Activated T-cell treated with anti-CD3 and anti-CD28 coated beads for 24 hours (primary cell): ENCODE results near the gene GPR17.

ENCODE experiments used
- DNase-seq: peaks from one replicate; pipeline ENCODE4 v3.0.0-alpha.2; 2020; ENCODE audit warnings: low read depth

The GPR17 gene

DNA sequence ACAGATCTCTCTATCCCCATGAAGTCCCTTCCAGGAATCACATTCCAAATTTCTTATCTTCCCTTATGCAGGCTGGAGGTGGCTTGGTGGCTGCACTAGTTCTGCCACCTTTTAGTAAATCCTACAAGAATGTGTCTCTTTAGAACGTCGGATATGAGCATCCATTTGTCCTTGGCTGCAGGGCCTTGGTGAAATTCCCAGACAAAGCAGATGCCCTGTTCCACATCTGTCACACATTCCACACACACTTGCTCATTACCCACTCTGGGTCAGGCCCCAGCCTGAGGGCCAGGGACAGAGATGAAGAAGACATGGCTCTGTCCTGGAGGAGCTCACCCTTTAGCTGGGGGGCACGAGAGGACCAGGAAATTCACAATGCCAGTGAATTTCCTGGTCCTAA, 31.2 kb upstream of the GPR17 start:
- DNase-seq, result no peak

DNA sequence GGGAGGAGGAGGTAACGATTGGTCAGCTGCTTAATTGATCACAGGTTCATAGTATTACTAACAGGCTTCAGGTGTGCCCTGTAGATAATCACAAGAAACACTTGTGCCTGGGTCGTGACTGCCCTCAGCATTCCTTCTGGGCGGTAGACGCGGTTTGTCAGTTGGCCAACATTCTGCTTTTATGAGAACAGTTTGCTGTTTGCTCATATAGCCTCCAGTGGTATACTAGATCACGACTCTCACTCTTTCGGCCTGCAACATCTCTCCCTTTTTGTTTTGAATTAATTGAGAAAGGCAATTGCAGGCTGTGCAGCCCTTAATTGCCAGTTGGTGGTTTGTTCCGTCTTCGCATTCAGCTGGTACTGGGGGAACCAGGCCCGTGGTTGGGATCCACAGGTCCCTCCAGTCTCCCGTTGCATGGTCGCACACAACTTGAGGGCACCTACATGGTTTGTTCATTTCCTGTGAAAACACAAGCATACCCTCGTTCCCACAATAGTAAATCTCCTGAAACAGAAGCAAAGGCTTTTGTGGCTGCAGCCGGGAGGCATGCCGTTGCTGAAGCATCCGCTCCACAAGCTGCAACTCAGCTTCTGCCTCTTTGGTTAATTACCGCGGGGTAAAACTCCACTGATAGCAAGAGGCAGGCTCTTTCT, 30.3 kb upstream of the GPR17 start:
- no peak for DNase-seq

DNA sequence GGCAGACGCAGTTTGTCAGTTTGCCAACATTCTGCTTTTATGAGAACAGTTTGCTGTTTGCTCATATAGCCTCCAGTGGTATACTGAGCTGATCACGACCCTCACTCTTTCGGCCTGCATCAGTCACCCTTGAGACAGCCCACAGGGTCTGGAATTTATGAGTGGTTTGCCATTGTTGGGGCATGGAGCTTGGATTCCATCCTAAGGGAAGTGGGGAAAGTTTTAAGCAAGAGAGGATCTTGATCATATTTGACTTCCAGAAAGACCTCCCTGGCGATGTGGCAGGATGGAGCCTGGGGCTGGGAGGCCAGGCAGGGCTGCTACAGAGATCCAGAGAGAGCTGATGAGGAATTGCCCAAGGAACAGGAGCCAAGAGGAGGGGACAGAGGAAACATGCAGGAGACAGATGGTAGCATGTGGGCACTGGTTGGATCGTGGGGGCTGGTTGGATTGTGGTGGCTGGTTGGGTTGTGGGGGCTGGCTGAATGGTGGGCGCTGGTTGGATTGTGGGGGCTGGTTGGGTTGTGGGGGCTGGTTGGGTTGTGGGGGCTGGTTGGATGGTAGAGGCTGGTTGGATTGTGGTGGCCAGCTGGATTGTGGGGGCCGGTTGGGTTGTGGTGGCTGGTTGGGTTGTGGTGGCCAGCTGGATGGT, 27.3 kb upstream of the GPR17 start:
- DNase-seq, result no peak

DNA sequence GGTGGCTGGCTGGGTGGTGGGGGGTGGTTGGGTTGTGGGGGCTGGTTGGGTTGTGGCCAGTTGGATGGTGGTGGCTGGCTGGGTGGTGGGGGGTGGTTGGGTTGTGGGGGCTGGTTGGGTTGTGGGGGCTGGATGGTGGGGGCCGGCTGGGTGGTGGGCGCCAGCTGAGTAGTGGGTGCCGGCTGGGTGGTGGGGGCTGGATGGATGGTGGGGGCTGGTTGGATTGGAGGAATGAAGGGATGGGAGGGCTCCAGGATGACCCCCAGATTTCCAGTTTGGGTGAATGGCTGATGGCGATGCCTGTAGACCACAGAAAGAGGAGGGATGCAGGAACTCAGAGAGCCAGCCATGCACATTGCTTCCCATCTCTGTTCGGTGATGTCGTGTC, 26.8 kb upstream of the GPR17 start:
- no peak for DNase-seq

DNA sequence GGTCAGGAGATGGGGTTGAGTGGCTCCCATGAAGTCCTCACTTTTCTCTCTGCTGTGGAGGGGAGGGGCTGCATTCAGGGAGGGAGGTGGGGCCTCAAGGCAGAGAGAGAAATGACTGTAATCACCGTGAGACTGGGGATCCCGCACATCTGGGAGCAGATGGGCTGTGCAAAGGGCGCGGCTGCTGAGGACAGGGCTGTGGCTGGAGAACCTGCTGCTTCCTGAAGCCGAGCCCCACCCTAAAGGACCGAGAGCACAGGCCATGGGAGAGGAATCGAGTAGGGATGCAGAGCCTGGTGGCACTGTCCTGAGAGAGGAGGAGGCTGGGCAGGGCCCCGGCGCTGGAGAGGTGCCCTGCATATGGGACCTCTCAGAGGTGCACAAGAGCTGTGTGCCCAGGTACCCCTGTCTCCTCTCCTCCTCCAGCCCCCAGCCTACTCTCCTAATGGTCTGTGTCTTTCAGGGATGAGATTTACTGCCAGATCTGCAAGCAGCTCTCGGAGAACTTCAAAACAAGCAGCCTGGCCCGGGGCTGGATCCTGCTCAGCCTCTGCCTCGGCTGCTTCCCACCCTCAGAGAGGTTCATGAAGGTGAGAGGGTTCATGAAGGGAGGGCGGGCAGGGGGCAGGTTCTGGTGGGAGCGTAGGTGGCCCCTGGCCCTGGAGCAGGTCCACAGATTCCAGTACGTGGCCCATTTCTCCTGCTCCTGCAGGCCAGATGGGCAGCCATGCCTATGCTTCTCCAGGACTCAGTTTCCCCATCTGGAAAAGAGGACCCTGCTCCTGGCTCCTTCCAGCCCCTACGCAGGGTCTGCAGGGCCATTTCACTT, 25.9 kb upstream of the GPR17 start:
- DNase-seq, result no peak

DNA sequence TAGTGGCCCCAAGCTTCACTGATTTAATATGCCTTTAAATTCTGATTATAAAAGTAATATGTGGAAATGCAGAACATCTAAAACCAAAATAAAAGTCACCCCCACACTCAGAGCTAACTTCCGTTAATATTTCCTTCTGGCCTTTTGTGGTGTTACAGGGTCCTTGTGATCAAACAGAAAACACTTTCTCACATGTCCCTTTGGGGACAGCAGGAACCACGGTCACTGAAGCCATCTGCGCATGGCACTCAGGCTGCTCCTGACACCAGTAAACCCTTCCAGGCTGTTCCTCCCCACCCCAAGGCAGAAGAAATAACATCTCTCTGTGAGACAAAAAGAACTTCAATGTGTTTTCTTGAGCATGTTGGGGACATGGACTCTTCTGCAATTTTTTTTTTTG, 25.1 kb upstream of the GPR17 start:
- no peak for DNase-seq

DNA sequence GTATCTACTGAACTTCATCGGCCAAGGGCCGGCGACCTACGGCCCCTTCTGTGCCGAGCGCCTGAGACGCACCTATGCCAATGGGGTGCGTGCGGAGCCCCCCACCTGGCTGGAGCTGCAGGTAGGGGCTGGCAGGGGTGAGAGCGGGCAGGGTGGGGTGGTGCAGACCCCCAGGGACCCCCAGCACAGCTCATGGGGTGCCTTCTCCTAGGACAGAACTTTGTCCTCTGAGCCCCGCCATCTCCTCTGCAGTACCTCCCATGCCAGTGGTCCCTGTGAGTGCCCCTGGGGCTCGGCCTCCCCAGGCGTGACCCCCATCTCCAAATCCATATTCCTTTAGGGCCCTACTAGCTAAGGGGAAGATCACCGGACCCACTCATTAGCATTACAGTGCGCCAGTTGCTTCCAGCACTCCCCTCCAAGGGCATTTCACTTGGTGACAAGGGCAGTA, 23.9 kb upstream of the GPR17 start:
- no peak for DNase-seq

DNA sequence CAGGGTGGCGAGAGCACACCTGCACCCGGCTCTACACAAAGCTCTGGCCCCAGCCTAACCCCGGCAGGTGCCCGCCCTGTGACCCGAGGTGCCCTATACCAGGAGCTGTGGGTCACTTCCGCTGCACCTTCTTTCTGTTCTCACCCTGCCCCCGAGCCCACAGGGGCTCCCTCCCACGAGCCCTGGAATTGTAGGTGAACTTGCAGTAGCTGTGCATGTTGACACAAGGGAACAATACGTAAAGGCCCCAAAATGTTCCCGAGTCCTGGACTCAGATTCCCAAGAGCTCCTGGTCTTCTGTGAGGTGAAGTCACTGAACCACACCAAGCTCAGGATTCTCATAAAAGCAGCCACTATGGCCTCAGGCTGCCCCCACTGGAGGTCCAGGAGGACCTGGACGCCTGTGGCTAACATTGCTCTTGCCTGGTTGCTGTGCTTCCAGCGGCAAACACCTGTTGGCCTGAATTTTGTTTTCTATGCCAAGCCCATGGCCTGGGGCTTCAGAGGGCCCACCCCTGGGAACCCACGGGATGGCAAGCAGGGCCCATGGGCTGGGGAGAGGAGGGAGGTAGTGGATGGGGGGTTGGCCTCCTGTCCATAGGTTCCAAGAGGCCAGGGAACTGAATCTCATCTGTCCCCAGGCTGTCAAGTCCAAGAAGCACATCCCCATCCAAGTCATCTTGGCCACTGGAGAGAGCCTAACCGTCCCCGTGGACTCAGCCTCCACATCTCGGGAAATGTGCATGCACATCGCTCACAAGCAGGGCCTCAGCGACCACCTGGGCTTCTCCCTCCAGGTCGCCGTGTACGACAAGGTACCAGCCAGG, 23.2 kb upstream of the GPR17 start:
- DNase-seq, result no peak

DNA sequence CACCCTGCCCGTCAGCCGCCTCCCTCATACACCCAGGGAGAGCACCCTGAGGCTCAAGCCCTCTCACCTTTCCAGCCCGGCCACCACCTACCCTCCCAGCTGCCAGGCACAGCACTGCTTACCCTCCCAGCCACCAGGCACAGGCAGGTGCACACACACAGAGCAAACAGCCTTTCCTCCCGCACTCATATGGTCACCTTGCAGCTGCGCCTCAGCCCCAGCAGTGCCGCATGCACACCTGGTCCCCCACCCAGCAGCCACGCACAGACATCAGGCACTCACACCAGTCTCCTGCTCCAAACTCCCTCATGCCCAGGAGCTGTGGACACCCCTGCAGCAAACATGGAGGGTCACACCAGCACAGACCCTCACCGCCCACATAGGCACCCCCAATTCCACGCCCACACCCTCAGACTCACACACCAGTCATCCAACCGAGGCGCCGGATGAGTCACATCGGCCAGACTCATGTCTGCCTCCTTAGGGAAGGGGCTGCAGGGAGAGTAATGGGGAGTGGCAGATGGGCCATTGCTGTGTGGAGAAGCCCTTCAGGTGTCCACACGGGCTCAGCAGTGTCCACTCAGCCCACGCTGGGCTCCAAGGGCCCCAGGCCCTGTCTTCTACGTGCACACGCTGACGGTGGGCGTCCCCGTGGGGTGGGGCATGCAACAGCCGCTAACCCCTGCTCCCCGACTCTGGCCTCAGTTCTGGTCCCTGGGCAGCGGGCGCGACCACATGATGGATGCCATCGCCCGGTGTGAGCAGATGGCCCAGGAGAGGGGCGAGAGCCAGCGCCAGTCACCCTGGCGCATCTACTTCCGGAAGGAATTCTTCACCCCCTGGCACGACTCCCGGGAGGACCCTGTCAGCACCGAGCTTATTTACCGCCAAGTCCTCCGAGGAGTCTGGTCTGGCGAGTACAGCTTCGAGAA, 22.3 kb upstream of the GPR17 start:
- no peak for DNase-seq

DNA sequence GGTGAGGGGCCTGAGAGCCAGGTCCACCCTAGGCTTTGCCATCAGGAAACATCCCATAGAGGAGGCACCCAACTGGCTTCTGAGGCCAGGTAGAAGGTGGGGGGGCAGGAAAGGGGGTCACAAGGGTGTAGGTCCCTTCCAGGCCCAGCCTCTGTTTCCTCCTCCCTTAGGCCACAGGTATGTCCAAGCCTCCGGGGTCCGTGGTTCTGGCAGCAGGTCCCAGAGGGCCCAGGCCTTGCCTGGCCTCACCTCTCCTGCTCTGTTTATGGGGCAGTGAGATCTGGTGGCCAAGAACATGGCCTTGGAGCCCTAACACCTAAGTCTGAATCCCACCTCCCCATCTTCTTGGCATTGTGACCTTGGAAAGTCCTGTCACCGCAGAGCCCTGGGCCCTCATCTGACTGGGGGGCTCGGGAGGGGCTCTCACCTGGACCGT, 21.6 kb upstream of the GPR17 start:
- no peak for DNase-seq

DNA sequence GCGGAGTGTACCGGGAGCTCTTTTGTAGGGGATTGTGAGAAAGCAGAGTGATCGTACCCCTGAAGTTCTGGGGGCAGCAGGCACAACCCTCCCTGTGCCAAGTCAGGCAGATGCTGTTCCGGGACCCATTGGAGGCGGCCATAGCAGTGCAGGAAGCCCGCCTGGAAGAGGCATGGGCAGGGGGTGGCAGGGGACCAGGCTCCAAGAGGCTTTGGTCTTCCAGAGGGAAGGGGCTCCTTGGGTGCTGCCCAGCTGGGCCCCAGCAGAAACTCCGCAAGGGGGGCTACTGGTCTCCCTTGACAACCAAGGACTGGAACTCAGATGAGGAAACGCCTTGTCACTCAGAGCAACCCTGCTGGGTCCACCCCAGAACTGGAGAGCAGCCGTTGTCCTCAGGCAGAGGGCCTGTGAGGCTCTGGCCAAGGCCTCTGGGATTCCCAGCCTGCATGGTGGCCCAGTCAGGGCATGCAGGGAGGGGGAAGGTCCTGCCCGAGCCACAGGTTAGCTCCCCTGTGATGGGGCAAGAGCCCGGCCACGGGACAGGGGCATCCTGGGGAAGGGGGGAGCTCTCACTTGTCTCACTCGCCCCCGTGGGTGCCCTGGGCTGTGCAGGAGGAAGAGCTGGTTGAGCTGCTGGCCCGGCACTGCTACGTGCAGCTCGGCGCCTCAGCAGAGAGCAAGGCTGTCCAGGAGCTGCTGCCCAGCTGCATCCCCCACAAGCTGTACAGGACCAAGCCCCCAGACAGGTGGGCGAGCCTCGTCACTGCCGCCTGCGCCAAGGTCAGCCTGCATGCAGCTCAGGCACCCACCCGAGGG, 21.0 kb upstream of the GPR17 start:
- DNase-seq, result no peak

DNA sequence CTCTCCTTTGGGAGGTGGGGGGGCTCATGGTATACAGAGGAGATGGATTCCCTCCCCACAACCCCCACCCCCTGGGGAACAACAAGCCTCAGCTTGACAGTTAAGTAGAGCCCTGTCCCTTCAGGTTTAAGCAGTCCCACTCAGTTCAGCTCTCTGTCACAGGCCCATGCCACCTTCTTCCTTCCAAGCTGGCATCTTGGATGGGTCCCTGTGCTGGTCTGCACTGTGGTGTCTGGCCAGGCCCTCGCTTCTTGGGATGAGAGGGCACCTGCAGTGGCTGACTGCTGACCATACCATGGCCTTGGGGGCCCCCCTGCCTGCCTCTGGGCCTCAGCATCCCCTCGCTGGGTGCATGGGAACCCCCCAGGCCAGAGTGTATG, 20.4 kb upstream of the GPR17 start:
- DNase-seq, result no peak

DNA sequence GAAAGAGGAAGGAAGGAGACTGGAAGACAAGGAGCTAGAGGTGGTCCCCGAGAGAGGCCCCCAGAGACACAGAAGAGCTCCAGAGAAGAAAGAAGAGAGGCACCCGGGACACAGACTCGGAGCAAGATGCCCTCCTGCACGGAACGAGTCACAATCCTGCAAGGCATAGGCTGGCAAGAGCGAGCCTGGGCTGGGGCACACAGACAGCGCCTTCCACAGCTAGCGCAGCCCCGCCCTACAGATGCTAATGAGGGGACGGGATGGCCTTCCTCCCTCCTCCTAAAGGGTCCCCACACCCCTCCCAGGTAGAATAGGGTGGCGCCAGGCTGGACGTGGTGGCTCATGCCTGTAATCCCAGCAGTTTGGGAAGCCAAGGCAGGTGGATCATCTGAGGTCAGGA, 19.8 kb upstream of the GPR17 start:
- no peak for DNase-seq

DNA sequence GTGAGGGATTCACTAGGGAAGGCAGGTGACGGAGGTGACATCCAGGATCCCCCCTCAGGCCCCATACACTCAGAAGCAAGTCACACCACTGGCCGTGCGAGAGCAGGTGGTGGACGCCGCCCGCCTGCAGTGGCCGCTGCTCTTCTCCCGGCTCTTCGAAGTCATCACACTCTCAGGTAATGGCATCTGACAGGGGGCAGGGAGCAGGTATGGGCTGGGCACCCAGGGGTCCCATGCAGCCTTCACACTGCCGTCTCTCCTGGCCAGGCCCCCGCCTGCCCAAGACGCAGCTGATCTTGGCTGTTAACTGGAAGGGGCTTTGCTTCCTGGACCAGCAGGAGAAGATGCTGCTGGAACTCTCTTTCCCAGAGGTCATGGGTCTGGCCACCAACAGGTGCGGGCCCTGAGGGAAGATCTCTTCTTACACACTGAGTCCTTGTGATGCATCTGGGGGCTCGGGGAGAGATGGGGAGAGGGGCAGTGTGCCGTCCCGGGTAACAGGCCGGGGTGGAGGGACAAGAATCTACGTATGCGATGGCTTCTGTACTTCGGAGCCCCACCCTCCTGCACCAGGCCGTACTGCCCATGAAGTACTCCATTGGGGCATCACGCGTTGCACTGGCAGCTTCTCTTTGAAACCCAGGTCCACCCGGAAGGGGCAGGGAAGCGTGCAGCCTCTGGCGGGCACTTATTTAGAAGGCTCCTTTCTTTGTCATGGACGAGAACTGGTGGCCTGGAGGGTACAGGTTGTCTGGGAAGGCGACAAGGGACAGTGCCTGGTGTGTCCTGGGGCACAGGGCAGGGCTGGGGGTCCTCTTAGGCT, 18.8 kb upstream of the GPR17 start:
- DNase-seq, result no peak

DNA sequence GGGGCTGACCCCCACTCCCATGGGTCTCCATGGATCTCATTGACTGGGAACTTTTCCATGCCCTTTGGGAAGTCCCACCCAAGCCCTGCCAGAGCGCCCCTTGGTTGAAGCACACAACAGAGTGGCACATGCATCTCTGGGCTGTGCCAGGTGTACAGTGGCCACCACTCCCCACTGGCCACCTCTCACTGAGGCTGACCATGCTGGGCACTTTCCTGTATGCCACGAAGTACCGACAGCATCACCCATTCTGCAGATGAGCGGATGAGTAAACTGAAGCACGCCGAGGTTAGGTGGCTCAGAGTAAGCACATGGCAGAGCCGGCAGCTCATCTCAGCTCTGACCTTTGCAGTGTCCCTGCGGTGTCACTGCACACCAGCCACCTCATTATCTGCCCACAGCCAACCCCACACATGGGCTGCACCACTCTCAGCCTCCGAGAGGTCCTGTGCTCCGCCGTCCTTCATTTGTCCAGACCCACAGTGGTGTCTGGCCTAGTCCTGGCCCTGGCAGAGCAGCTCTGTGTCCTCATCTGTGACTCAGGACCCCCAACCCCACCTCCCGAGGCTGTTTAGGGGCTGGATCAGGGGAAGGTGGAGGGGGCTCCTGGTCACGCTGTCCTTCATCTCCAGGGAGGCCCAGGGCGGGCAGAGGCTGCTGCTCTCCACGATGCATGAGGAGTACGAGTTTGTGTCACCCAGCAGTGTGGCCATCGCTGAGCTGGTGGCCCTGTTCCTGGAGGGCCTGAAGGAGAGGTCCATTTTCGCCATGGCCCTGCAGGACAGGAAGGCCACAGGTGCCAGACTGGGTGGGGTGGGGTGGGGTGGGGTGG, 18.0 kb upstream of the GPR17 start:
- DNase-seq, result no peak

DNA sequence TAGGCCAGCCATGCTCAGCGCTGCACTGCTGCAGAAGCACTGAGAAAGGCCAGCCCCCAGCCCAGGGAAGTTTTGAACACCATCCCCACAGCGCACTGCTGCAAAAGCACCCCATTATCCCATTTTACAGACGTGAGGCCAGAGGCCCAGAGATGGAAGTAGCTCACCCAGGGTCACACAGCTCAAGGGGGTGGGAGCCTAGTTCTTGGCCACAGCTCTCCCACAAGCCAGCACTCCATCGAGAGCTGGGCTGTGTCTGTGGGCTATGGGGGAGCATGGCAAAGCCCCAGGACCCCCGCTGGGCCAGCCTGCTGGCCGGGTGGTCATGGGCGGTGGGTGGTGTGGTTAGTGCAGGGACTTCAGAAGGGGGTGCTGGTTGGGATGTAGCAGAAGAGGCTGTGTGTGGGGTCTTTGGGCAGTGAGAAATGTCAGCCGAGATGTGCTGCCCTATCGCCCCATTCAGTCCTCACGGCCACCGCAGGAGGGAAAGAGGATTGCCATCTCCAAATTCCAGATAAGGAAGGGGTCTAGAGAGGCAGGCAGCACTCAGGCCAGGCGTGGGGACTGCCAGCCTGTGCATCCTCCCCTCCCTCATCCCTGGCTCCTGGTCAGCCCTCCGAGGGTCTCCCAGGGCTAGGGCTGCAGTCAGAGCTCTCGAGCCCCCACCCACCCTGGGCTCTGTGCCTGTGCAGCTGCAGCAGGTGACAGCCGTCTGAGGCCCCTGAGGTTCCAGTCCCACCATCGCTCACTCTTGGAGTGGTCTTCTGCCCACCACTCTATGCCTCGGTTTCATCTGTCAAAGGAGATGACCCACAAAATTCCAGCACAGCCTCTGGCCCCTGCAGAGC, 17.0 kb upstream of the GPR17 start:
- DNase-seq, result no peak

DNA sequence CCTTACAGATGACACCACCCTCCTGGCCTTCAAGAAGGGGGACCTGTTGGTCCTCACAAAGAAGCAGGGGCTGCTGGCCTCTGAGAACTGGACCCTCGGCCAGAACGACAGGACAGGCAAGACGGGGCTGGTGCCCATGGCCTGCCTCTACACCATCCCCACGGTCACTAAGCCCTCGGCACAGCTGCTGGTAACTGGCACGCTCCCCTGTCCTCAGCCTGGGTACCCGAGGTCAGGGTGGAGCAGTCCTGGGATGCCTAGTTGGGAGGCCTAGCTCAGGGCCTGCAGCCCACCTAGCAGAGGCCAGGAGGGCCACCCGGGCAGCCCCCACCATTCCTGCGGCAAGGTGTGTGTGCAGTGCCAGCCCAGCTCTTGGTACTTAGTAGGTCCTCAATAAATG, 16.3 kb upstream of the GPR17 start:
- DNase-seq, result no peak
